K562 (cell line): ENCODE data around the gene MED20. TPM values are rescaled to one million over a fixed set of nuclear protein-coding genes. Genes with fewer than 3 reads are reported as not detected.

Source experiments
- BRF2 ChIP-seq: IDR thresholded peaks from 3 replicates; pipeline ENCODE4 v1.6.1; 2011; ENCODE audit warnings: borderline replicate concordance, mild to moderate bottlenecking; ENCODE audit not compliant: insufficient read length, insufficient read depth
- CBFA2T3 ChIP-seq: fragments of 450-650 bp; IDR thresholded peaks from 2 replicates; pipeline ENCODE4 v1.6.1; 2017
- HNRNPUL1 ChIP-seq: fragments of 200-400 bp; formaldehyde crosslinking; IDR thresholded peaks from 2 replicates; pipeline ENCODE4 v1.6.1; 2017; ENCODE audit warnings: low read length
- PCBP2 ChIP-seq: fragments of 200-400 bp; formaldehyde crosslinking; IDR thresholded peaks from 2 replicates; pipeline ENCODE4 v1.6.1; 2018; ENCODE audit warnings: low read length, low read depth, mild to moderate bottlenecking, moderate library complexity; ENCODE audit not compliant: poor library complexity, severe bottlenecking
- RBM15 ChIP-seq: fragments of 200-400 bp; formaldehyde crosslinking; IDR thresholded peaks from 2 replicates; pipeline ENCODE4 v1.6.1; 2018; ENCODE audit warnings: mild to moderate bottlenecking, low read length, moderate library complexity; ENCODE audit not compliant: insufficient read depth
- RFX1 ChIP-seq: fragments of 450-650 bp; IDR thresholded peaks from 2 replicates; pipeline ENCODE4 v1.6.1; 2016; ENCODE audit warnings: mild to moderate bottlenecking, moderate library complexity
- TAF9B ChIP-seq: fragments of 450-650 bp; IDR thresholded peaks from 2 replicates; pipeline ENCODE4 v1.6.1; 2018; ENCODE audit warnings: mild to moderate bottlenecking; ENCODE audit not compliant: partially characterized antibody
- TEAD2 ChIP-seq: fragments of 450-650 bp; IDR thresholded peaks from 2 replicates; pipeline ENCODE4 v1.6.1; 2016; ENCODE audit warnings: missing genetic modification characterization, control low read depth, missing compliant biosample characterization
- ZBTB33 ChIP-seq: sonication (generic); formaldehyde crosslinking; IDR thresholded peaks from 2 replicates; pipeline ENCODE4 v1.8.1; 2023; ENCODE audit warnings: mild to moderate bottlenecking, missing genetic modification reagents
- ZFPM2 ChIP-seq: fragments of 250-450 bp; sonication (Bioruptor Pico); IDR thresholded peaks from 2 replicates; pipeline ENCODE4 v1.5.1; 2022; ENCODE audit warnings: mild to moderate bottlenecking
- ZNF764 ChIP-seq: fragments of 250-450 bp; sonication (Bioruptor Pico); IDR thresholded peaks from 2 replicates; pipeline ENCODE4 v1.4.0; 2020; ENCODE audit warnings: low read depth, mild to moderate bottlenecking, moderate library complexity
- polyA plus RNA-seq, 8 experiments: library from polyadenylated mRNA; depleted of rRNA in 4 of 8; stranded (reverse) in 5 of 8; unstranded in 3 of 8; fragments of >200 nt; fragmentation: Nextera tagmentation in 2 of 8; fragmentation: Illumina TruSeq in 1 of 8; extraction: Ambion mirVana in 2 of 8; extraction: Trizol in 1 of 8; gene quantifications; 2 replicates each; pipeline versions ENCODE4 v1.2.1 to v1.2.3, GENCODE V29; 2011 to 2014; ENCODE audit warnings: inconsistent platforms in 1 of 8, missing spikeins in 1 of 8
- total RNA-seq, 7 experiments: library from RNA; depleted of rRNA in 6 of 7; stranded (reverse); fragments of >200 nt in 6 of 7; fragmentation: Illumina TruSeq in 2 of 7; extraction: Trizol in 2 of 7; gene quantifications; 2 replicates each; pipeline versions ENCODE4 v1.2.1 to v1.2.3, GENCODE V29; 2011 to 2021; ENCODE audit warnings: low replicate concordance in 1 of 7
- TF ChIP-seq, protein P1 (sequence below): fragments of 250-450 bp; sonication (Bioruptor Pico); IDR thresholded peaks from 2 replicates; pipeline ENCODE4 v1.5.0; 2020; ENCODE audit warnings: mild to moderate bottlenecking, borderline replicate concordance
- TF ChIP-seq, protein P2 (sequence below): fragments of 450-650 bp; conservative IDR thresholded peaks from 2 replicates; pipeline ENCODE4 v1.6.1; 2016; ENCODE audit warnings: missing genetic modification characterization, low read depth, mild to moderate bottlenecking, missing compliant biosample characterization, moderate library complexity
- TF ChIP-seq, protein P3 (sequence below): fragments of 250-450 bp; sonication (Bioruptor Pico); IDR thresholded peaks from 2 replicates; pipeline ENCODE4 v1.5.0; 2021
- TF ChIP-seq, protein P4 (sequence below), 2 experiments: fragments of 150-350 bp in 1 of 2; IDR thresholded peaks; 2 replicates each; pipeline ENCODE4 v1.6.1; 2012 to 2016; ENCODE audit warnings: low read depth in 2 of 2, low read length in 2 of 2, mild to moderate bottlenecking in 1 of 2, moderate library complexity in 1 of 2

MED20 gene
- total and polyA plus RNA-seq, 9 of the 15 experiments (the other 6 are each of a cell fraction or from before 2014, with no cell fraction given): 27.3 to 80.9 (median 46.0) TPM

GRCh38 chr6:41957117-41957516 is 36.2 kb upstream of the MED20 start (continued):
- TF ChIP-seq BRF2 (no peak), PCBP2 (no peak), TEAD2 (tag) (no peak), ZBTB33 (no peak), RBM15 (no peak), ZFPM2 (CRISPR knock-in tag) (no peak), TAF9B (no peak), HNRNPUL1 (no peak), RFX1 (no peak), ZNF764 (CRISPR knock-in tag) (no peak), CBFA2T3 (peak; percentile 95)
- TF ChIP-seq, protein P1, sequence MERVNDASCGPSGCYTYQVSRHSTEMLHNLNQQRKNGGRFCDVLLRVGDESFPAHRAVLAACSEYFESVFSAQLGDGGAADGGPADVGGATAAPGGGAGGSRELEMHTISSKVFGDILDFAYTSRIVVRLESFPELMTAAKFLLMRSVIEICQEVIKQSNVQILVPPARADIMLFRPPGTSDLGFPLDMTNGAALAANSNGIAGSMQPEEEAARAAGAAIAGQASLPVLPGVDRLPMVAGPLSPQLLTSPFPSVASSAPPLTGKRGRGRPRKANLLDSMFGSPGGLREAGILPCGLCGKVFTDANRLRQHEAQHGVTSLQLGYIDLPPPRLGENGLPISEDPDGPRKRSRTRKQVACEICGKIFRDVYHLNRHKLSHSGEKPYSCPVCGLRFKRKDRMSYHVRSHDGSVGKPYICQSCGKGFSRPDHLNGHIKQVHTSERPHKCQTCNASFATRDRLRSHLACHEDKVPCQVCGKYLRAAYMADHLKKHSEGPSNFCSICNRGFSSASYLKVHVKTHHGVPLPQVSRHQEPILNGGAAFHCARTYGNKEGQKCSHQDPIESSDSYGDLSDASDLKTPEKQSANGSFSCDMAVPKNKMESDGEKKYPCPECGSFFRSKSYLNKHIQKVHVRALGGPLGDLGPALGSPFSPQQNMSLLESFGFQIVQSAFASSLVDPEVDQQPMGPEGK: no peak
- TF ChIP-seq, protein P2, sequence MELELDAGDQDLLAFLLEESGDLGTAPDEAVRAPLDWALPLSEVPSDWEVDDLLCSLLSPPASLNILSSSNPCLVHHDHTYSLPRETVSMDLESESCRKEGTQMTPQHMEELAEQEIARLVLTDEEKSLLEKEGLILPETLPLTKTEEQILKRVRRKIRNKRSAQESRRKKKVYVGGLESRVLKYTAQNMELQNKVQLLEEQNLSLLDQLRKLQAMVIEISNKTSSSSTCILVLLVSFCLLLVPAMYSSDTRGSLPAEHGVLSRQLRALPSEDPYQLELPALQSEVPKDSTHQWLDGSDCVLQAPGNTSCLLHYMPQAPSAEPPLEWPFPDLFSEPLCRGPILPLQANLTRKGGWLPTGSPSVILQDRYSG (tag): no peak
- TF ChIP-seq, protein P3, sequence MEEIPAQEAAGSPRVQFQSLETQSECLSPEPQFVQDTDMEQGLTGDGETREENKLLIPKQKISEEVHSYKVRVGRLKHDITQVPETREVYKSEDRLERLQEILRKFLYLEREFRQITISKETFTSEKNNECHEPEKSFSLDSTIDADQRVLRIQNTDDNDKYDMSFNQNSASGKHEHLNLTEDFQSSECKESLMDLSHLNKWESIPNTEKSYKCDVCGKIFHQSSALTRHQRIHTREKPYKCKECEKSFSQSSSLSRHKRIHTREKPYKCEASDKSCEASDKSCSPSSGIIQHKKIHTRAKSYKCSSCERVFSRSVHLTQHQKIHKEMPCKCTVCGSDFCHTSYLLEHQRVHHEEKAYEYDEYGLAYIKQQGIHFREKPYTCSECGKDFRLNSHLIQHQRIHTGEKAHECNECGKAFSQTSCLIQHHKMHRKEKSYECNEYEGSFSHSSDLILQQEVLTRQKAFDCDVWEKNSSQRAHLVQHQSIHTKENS: no peak
- TF ChIP-seq, protein P4, sequence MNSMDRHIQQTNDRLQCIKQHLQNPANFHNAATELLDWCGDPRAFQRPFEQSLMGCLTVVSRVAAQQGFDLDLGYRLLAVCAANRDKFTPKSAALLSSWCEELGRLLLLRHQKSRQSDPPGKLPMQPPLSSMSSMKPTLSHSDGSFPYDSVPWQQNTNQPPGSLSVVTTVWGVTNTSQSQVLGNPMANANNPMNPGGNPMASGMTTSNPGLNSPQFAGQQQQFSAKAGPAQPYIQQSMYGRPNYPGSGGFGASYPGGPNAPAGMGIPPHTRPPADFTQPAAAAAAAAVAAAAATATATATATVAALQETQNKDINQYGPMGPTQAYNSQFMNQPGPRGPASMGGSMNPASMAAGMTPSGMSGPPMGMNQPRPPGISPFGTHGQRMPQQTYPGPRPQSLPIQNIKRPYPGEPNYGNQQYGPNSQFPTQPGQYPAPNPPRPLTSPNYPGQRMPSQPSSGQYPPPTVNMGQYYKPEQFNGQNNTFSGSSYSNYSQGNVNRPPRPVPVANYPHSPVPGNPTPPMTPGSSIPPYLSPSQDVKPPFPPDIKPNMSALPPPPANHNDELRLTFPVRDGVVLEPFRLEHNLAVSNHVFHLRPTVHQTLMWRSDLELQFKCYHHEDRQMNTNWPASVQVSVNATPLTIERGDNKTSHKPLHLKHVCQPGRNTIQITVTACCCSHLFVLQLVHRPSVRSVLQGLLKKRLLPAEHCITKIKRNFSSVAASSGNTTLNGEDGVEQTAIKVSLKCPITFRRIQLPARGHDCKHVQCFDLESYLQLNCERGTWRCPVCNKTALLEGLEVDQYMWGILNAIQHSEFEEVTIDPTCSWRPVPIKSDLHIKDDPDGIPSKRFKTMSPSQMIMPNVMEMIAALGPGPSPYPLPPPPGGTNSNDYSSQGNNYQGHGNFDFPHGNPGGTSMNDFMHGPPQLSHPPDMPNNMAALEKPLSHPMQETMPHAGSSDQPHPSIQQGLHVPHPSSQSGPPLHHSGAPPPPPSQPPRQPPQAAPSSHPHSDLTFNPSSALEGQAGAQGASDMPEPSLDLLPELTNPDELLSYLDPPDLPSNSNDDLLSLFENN (IDR thresholded peaks at IDR 0.05; ENCODE audit: low read depth in 2 of 2, low read length in 2 of 2): 0 out of 4 replicates have a peak, but pooled peaks of 1 of the 2 experiments have one; percentile 38
